ENCODE measurements around the gene MAPK6. TPM values are rescaled to one million over a fixed set of nuclear protein-coding genes. Genes with fewer than 3 reads are reported as not detected.
"Not testable (repeated sequence)": the region's sequence is repeated elsewhere in the genome, so short reads cannot be mapped to it uniquely, and the experiment has no call there.

The MAPK6 gene
- total RNA-seq, 1 donor from 2014 or later = 98.2 TPM

DNA sequence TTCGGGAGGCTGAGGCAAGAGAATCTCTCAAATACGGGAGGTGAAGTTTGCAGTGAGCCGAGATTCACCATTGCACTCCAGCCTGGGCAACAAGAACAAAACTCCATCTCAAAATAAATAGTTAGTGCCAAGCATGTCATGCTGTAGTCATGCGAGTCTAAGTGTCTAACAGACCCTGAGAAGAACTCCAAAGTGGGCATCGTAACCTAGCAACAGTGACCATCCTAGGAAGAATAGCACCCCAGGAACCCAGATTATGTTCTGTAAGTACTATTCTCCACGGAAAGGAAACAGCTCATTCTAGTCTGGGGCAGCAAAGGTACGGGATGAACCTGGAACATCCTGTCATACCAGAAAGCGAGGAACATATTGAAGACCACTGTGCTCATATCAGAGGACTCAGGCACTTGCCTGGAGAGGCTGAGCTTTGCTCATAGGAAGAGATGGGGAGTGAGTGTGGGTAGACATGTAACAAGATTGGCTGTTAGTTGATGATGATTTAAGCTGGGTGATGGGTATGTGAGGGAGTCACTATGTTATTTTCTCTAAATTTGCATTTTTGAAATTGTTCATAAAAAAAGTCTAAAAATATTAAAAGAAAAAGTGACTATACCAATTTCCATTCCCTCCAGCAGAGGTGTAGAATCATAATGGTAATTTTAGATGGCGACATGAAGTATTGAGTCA, 61.8 kb downstream of the MAPK6 start:
- Mint-ChIP-seq H3K27me3 (ENCODE audit: low read depth, unreplicated experiment) (no peaks in the 10 kb centered on the region), H3K27ac (ENCODE audit: unreplicated experiment) (no peak overlapping the region), H3K4me1 (ENCODE audit: low read depth, unreplicated experiment) (peaks cover 29% of the 10 kb centered on the region), H3K4me3 (ENCODE audit: unreplicated experiment) (no peak overlapping the region), H3K9me3 (ENCODE audit: unreplicated experiment) (no peaks in the 10 kb centered on the region), H3K36me3 (ENCODE audit: low read depth, unreplicated experiment) (no peaks in the 10 kb centered on the region)
- no peaks in the 10 kb centered on the region for H3K27me3 ChIP-seq (ENCODE audit: insufficient read depth, low read length)
- no peak overlapping the region for H3K27ac ChIP-seq (ENCODE audit: low read depth, low read length)
- no peaks in the 10 kb centered on the region for H3K79me2 ChIP-seq (ENCODE audit: insufficient read depth, low read length)
- H3K36me3 ChIP-seq (ENCODE audit: insufficient read depth, low read length) = no peaks in the 10 kb centered on the region
- no peak overlapping the region for H2AFZ ChIP-seq (ENCODE audit: low read depth, low read length)
- no peak overlapping the region for H3K4me2 ChIP-seq (ENCODE audit: low read length)
- no peaks in the 10 kb centered on the region for H3K9me3 ChIP-seq (ENCODE audit: insufficient read depth, low read depth, low read length)
- H3K9ac ChIP-seq (ENCODE audit: low read length) = no peak overlapping the region
- FAIRE-seq (no peak), DNase-seq (ENCODE audit: low read depth) (no peak)
- peaks cover 11% of the 10 kb centered on the region for H3K4me1 ChIP-seq (ENCODE audit: insufficient read depth, low read length)
- no peak overlapping the region for H3K4me3 ChIP-seq (ENCODE audit: insufficient read depth, low read depth, low read length)
- no peak for TF ChIP-seq EZH2 (IDR thresholded peaks at IDR 0.05; ENCODE audit: insufficient read depth, low read length)
- TF ChIP-seq, protein P1, sequence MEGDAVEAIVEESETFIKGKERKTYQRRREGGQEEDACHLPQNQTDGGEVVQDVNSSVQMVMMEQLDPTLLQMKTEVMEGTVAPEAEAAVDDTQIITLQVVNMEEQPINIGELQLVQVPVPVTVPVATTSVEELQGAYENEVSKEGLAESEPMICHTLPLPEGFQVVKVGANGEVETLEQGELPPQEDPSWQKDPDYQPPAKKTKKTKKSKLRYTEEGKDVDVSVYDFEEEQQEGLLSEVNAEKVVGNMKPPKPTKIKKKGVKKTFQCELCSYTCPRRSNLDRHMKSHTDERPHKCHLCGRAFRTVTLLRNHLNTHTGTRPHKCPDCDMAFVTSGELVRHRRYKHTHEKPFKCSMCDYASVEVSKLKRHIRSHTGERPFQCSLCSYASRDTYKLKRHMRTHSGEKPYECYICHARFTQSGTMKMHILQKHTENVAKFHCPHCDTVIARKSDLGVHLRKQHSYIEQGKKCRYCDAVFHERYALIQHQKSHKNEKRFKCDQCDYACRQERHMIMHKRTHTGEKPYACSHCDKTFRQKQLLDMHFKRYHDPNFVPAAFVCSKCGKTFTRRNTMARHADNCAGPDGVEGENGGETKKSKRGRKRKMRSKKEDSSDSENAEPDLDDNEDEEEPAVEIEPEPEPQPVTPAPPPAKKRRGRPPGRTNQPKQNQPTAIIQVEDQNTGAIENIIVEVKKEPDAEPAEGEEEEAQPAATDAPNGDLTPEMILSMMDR (IDR thresholded peaks at IDR 0.05; ENCODE audit: insufficient read depth, low read depth, low read length) = no peak
- H4K20me1 ChIP-seq (ENCODE audit: insufficient read depth, low read length) = no peaks in the 10 kb centered on the region

DNA sequence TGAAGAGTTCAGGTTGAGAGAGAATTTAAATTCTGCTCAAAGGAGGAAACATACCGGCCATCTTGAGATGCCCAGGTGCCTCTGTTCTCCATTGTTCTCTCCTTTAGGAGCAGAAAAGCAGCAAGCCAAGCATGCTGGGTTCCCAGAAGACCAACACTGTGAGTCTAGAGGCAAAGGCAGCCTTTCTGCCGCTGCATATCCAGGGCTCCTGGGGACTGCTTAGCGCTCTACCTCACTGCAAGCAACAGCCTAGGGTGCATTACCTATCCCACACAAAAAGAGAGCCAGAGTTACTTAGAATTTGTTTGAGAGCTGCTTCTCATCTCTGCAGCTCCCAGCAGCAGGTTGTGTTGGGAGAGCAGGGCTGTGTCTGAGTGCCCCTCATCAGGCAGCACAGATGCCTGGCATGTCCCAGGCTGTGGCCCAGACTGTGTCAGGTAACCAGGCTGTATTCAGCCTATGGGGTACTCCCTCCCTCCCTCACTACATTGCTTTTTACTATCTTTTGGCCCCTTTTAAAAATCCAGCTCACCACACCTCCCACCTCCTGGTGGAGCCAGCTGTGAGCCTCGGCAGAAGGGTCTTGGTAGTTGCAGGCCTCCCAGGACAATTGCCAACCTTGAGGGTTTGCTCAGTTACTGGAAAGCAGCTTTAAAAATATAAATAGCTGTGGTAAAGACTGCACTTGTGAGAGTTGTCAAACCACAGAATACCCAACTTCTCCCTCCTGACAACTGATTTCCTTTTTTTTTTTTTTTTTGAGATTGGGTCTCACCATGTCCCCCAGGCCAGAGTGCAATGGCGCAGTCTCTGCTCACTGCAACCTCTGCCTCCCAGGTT, 63.4 kb downstream of the MAPK6 start:
- FAIRE-seq (no peak), DNase-seq (ENCODE audit: low read depth) (peak; percentile 82)
- Mint-ChIP-seq H3K4me3 (ENCODE audit: unreplicated experiment) (no peak overlapping the region), H3K4me1 (ENCODE audit: low read depth, unreplicated experiment) (peaks cover 20% of the 10 kb centered on the region), H3K9me3 (ENCODE audit: unreplicated experiment) (no peaks in the 10 kb centered on the region), H3K36me3 (ENCODE audit: low read depth, unreplicated experiment) (no peaks in the 10 kb centered on the region), H3K27me3 (ENCODE audit: low read depth, unreplicated experiment) (no peaks in the 10 kb centered on the region), H3K27ac (ENCODE audit: unreplicated experiment) (no peak overlapping the region)
- Histone ChIP-seq H2AFZ (ENCODE audit: low read depth, low read length) (no peak overlapping the region), H3K4me3 (ENCODE audit: insufficient read depth, low read depth, low read length) (no peak overlapping the region), H3K4me1 (ENCODE audit: insufficient read depth, low read length) (peaks cover under 1% of the 10 kb centered on the region), H3K79me2 (ENCODE audit: insufficient read depth, low read length) (no peaks in the 10 kb centered on the region), H4K20me1 (ENCODE audit: insufficient read depth, low read length) (no peaks in the 10 kb centered on the region), H3K27ac (ENCODE audit: low read depth, low read length) (no peak overlapping the region), H3K9ac (ENCODE audit: low read length) (no peak overlapping the region), H3K27me3 (ENCODE audit: insufficient read depth, low read length) (no peaks in the 10 kb centered on the region), H3K9me3 (ENCODE audit: insufficient read depth, low read depth, low read length) (peaks cover 4% of the 10 kb centered on the region), H3K36me3 (ENCODE audit: insufficient read depth, low read length) (no peaks in the 10 kb centered on the region), H3K4me2 (ENCODE audit: low read length) (no peak overlapping the region)
- TF ChIP-seq EZH2 (IDR thresholded peaks at IDR 0.05; ENCODE audit: insufficient read depth, low read length) = no peak
- TF ChIP-seq, protein P1 (IDR thresholded peaks at IDR 0.05; ENCODE audit: insufficient read depth, low read depth, low read length) = no peak

DNA sequence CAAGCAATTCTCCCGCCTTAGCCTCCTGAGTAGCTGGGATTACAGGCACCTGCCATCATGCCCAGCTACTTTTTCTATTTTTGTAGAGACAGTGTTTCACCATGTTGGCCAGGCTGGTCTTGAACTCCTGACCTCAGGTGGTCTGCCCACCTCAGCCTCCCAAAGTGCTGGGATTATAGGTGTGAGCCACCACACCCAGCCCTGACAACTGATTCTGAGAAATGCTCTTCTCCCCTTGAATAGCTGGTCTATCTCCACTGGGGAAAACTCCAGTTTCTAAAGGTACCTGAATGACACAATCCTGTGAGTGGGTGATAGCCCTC, 64.0 kb downstream of the MAPK6 start:
- not testable (repeated sequence) for H3K36me3 ChIP-seq (ENCODE audit: insufficient read depth, low read length); H2AFZ ChIP-seq (ENCODE audit: low read depth, low read length); H3K36me3 Mint-ChIP-seq (ENCODE audit: low read depth, unreplicated experiment); H3K27me3 ChIP-seq (ENCODE audit: insufficient read depth, low read length); H3K4me1 ChIP-seq (ENCODE audit: insufficient read depth, low read length); H3K9me3 Mint-ChIP-seq (ENCODE audit: unreplicated experiment); H3K9ac ChIP-seq (ENCODE audit: low read length); H3K27ac Mint-ChIP-seq (ENCODE audit: unreplicated experiment); H3K4me3 ChIP-seq (ENCODE audit: insufficient read depth, low read depth, low read length); H3K4me2 ChIP-seq (ENCODE audit: low read length); H3K9me3 ChIP-seq (ENCODE audit: insufficient read depth, low read depth, low read length); DNase-seq (ENCODE audit: low read depth); FAIRE-seq; H4K20me1 ChIP-seq (ENCODE audit: insufficient read depth, low read length); H3K27ac ChIP-seq (ENCODE audit: low read depth, low read length); H3K79me2 ChIP-seq (ENCODE audit: insufficient read depth, low read length); H3K27me3 Mint-ChIP-seq (ENCODE audit: low read depth, unreplicated experiment); H3K4me3 Mint-ChIP-seq (ENCODE audit: unreplicated experiment)
- H3K4me1 Mint-ChIP-seq (ENCODE audit: low read depth, unreplicated experiment) = peaks cover 15% of the 10 kb centered on the region
